ENCODE results near the gene SH3RF3.

Gene SH3RF3

DNA sequence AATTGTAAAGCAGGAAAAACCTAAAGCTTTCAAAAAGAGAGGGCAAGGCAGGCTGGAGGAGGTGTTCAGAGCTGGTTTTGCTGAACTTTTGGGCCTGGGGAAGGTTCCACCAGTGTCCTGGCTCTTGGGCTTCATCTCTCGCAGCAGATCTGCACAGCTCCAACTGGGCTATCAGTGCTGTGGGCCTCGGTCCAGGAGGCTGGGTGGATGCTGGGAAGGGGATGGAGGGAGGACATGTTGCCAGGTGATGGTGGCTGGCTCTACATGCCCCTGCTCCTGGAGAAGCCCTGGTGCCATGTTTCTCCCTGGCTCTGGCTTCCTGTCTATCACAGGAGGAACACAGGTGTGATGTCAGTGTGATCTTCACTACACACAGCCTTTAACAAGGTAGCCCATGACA is 187.1 kb downstream of the SH3RF3 start:
- no peak for DNase-seq

GRCh38 chr2:109317471-109318095 is 188.6 kb downstream of the SH3RF3 start:
- DNase-seq = no peak

DNA sequence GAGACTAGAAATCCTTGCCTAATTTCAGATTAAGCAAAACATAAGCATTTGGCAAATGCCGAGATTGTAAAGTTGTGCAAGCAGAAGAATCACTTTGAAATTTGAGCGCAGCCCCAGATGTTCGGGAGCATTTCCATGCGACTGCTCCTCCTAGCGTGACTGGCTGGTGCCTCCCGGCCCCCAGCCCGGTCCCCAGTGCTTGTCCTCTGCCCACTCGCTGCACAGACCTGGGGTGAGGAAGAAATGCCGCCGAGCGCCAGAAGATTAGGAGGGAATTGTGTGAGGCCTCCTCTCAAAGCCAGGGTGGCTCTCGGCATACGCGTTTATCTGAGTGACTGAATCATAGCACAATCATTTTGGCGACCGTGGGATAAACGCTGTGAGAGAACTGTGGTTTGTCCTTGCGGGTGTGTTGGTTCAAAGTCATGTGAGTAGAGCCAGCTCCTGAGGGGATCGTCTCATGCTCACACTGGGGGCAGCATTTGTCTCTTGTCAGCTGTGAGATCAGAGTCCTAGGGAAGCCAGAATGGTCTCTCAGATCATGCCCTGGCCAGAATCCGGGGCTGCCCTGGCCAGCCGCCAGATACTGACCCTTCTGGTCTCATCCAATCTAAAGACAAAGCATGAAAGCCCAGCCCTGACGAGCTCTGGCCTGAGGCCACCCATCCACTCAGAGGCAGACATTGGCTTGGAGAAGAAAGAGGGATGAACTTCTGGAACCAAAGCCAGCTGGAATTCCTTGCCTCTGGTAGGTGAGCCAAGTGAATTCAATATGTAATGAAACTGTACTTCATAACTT is 189.3 kb downstream of the SH3RF3 start:
- DNase-seq = no peak

GRCh38 chr2:109318949-109319342 is 189.9 kb downstream of the SH3RF3 start:
- no peak for DNase-seq

- no peak for DNase-seq
Measured at GRCh38 chr2:109320195-109320922, 191.4 kb downstream of the SH3RF3 start.

- no peak for DNase-seq
Measured at GRCh38 chr2:109321570-109321969, 192.6 kb downstream of the SH3RF3 start.

DNA sequence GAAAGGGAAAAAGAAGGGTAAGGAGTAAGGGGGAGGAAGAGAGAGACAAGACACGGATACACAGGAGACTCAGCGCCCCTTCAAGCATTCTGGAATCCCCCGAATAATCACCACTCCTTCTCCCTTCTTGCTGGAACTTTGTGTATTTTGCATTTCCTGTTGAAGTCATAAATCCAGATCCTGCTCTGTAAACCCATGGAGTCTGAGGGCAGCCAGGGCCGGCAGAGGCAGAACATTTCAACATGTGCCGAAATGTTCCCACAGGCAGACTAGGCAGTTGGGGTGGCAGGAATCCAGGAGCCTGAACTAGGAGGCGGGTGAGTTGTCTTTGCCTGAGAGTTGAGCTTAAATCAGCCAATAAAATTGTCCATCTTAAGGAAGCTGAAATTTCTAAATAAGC is 193.1 kb downstream of the SH3RF3 start:
- no peak for DNase-seq

DNA sequence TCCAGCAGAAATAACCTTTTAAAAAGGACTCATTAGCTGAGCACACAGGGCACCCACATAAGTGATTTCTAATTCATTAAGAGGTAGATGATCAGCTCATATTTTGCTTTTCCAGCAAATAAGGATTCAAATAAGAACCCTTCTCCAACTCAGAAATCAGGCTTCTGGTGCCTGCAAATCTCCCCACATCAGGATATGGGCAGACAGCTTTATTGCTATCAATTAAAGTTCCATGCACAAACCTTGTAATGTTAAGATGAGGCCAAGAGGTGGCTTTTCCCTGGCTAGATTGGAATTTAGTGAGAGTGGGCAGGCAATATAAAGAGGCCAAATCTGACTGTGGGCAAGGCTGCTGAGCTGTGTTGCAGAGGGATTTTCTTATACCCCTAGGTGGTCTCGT is 193.6 kb downstream of the SH3RF3 start:
- DNase-seq = no peak

- no peak for DNase-seq
Measured at GRCh38 chr2:109324861-109325260, 195.9 kb downstream of the SH3RF3 start.

DNA sequence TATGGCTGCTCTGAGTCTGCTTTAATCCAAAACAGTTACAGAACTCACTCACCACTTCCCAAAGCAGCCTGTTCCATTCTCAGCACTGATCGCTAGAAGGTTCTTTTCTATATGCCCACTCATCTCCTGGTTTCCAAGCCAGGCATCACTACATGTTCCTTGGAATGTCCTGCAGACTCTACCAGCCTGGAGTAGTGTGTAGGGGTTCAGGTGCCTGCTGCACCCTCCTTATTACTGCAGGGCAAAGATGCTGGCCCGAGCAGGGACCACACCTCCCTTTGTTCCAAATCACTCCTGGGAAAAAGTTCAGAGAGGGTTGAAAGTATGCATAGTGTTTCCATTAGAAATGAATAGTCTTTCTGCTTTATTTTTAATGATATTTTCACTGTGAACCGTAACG is 196.6 kb downstream of the SH3RF3 start:
- no peak for DNase-seq

GRCh38 chr2:109326306-109326705 is 197.3 kb downstream of the SH3RF3 start:
- no peak for DNase-seq

DNA sequence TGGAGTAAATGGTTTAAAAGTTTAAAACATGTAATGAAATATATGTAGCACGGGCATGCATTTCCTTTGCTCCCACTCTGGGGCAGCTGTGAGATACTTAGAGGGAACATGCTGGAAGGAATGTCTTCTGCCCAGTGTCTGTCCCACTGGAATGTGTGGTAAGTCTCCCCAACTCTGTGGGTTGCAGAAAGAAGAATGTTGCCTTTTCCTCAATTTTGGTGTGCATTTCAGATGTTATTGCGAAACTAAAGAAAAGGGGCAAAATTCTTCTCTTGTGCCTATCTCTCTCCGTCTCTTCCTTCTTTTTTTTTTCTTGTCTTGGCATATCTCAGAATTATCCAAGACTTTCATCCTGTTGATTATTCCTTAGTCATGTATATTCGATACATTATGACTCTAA is 201.1 kb downstream of the SH3RF3 start:
- DNase-seq = no peak

DNA sequence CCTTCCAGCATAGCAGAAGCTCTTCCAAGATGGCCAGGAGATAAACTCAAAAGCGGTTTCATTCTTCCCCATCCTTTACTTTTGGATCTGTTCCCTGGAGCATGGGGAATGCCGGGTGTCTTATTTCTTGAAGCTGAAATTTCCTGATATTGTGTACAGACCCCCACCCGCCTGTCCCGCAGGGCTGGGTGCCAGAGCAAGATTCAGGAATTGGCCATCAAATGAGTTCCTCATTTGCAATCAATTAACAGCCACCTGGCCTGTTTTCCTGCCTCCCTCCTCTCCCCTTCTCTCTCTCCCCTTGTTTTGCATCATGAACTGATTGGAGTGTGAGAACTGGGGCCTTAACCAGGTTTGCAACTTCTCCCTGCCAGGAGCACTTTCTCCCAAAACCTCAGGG is 202.1 kb downstream of the SH3RF3 start:
- DNase-seq = no peak

GRCh38 chr2:109331896-109332848 is 203.2 kb downstream of the SH3RF3 start:
- peak; percentile 47 for DNase-seq

DNA sequence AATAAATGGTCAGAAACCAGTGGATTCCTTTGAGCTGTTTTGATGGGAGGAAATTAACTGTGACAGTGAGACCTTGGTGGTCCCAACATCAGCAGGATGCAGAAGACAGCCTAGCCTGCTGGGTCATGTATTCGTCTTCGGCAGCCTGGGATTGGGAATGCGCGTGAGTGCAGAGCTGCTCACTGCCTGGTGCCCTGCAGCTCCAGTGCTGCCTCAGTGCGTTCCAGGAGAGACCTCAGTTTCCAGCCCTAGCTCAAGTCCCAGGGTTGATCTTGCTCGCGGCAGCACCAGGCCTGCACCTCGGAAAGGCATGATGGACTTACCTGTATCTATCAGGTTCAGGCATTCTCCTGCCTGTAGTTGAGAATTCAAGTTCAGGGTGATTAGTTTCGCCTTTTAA is 203.9 kb downstream of the SH3RF3 start:
- no peak for DNase-seq

DNA sequence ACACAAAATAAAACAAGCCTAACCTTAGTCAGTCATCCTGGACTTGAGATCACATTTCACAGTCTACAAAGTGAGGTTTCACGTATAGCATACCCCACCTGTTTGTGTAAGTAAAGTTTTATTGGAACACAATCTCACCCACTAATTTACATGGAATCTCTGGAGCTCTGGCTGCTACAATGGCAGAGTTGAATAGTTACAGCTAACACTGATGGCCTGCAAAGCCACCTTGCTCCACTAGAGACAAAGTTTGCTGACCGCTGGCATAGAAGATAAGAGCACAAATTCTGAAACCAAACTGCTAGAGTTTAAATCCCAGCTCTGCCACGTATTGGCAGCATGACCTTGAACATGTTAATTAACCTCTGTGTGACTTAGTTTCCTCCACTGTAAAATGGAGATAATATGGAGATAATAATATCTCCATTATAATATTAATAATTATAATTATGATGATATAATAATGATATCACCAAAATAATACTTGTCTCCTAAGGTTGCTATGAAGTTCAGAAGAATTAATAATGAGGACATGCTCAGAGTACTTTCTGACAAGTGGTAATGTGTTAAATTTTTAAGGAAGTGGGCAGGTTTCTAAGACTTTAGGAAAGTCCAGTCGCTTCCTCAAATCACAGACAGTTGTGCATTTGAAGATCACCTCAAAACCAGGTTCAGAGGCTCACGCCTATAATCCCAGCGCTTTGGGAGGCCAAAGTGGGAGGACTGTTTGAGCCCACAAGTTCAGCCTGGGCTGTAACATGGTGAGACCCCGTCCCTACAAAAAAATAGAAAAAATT is 204.6 kb downstream of the SH3RF3 start:
- DNase-seq = no peak

- DNase-seq = peak; percentile 70
Measured at GRCh38 chr2:109335631-109336176, 206.7 kb downstream of the SH3RF3 start.

- DNase-seq = no peak
Measured at GRCh38 chr2:109336296-109336695, 207.3 kb downstream of the SH3RF3 start.

DNA sequence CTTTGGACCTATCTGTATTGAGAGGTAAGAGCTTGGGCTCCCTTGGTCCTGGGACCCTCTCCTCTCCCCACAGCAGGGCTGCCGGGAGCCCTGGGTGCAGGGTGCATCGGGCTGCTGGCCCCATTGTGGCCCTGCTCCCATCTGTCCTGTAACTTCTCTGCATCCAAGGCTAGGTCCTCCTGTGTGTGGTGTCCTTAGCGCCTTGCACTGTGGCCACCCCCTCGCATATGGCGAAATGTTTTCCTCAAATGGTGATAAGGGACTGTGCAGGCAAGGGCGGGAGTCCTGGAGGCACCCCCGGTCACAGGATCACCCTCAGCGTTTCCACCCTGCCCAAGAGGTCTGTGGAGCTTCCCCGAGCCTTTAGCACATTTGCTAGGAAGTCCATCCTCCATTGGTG is 208.2 kb downstream of the SH3RF3 start:
- DNase-seq = no peak

GRCh38 chr2:109339519-109339966 is 210.5 kb downstream of the SH3RF3 start:
- DNase-seq = no peak

- no peak for DNase-seq
Measured at GRCh38 chr2:109340381-109340780, 211.4 kb downstream of the SH3RF3 start.

Measured in activated CD4-positive, alpha-beta T cell treated with anti-CD3 and anti-CD28 coated beads, Interleukin-10, Interleukin-2, amounts not matched to agents 100 ng/mL and 50 ng/mL, durations not matched to agents 16 hours and 8 hours (primary cell).